IMR-90 (cell line): ENCODE measurements around the gene OR6V1. TPM values are rescaled to one million over a fixed set of nuclear protein-coding genes. Genes with fewer than 3 reads are reported as not detected.

Experiments
- ATAC-seq: fragments of 200-7000 bp; cut with Tn5 transposase; 2 replicates; pipeline ENCODE4 v1.9.1; 2020; ENCODE audit warnings: low read depth, mild to moderate bottlenecking, moderate library complexity
- BruUV-seq: library from RNA; stranded (reverse); fragments of 400-500 nt; replicated peaks from 2 replicates; lab custom pipeline; 2021; lab: Mats Ljungman, UMichigan
- CTCF ChIA-PET: fragments of 300-600 bp; formaldehyde crosslinking; extraction: SDS; loops from one replicate; lab custom pipeline; 2021; ENCODE audit warnings: antibody characterized with exemption; lab: Yijun Ruan, JAX
- POLR2A ChIA-PET: fragments of 300-600 bp; sonication (Branson Sonifier 250); formaldehyde crosslinking; loops from one replicate; lab custom pipeline; 2022; ENCODE audit warnings: antibody characterized with exemption; ENCODE audit not compliant: unreplicated experiment; lab: Charles Lee
- DNase-seq: peaks from one replicate; pipeline ENCODE4 v3.0.0; 2013
- H2AFZ ChIP-seq: replicated peaks from 2 replicates; pipeline ENCODE3; 2013; ENCODE audit warnings: low read length, mild to moderate bottlenecking; ENCODE audit not compliant: poor library complexity
- H2AK5ac ChIP-seq: 2 replicates; pipeline ENCODE4 v1.6.1; 2013; ENCODE audit warnings: low read depth, low read length, inconsistent platforms
- H2AK9ac ChIP-seq: replicated peaks from 2 replicates; pipeline ENCODE3; 2013; ENCODE audit warnings: mild to moderate bottlenecking, low read depth, low read length, moderate library complexity; ENCODE audit not compliant: poor library complexity
- H2BK120ac ChIP-seq: 2 replicates; pipeline ENCODE4 v1.6.1; 2013; ENCODE audit warnings: low read depth, low read length, inconsistent platforms
- H2BK15ac ChIP-seq: 3 replicates; pipeline ENCODE4 v1.6.1; 2013; ENCODE audit warnings: low read depth, low read length, inconsistent platforms
- H2BK20ac ChIP-seq: 2 replicates; pipeline ENCODE4 v1.6.1; 2013; ENCODE audit warnings: low read depth, mild to moderate bottlenecking, inconsistent platforms, low read length, moderate library complexity
- H2BK5ac ChIP-seq: 2 replicates; pipeline ENCODE4 v1.6.1; 2013; ENCODE audit warnings: mild to moderate bottlenecking, low read depth, low read length, inconsistent platforms; ENCODE audit not compliant: poor library complexity, severe bottlenecking
- H3K14ac ChIP-seq: replicated peaks from 2 replicates; pipeline ENCODE4 v1.6.1; 2013; ENCODE audit warnings: low read depth, low read length, inconsistent platforms
- H3K18ac ChIP-seq: 2 replicates; pipeline ENCODE4 v1.6.1; 2013; ENCODE audit warnings: low read depth, low read length, control low read depth
- H3K23ac ChIP-seq: 2 replicates; pipeline ENCODE4 v1.6.1; 2013; ENCODE audit warnings: low read depth, low read length, inconsistent platforms
- H3K27ac ChIP-seq: 2 replicates; pipeline ENCODE4 v1.5.1; 2013; ENCODE audit warnings: mild to moderate bottlenecking, control low read depth, low read length; ENCODE audit not compliant: insufficient read depth
- H3K27me3 ChIP-seq: 2 replicates; pipeline ENCODE4 v1.6.1; 2013; ENCODE audit warnings: low read length; ENCODE audit not compliant: control insufficient read depth, insufficient read depth
- H3K36me3 ChIP-seq: 2 replicates; pipeline ENCODE4 v1.6.1; 2013; ENCODE audit warnings: low read length, mixed read lengths; ENCODE audit not compliant: control insufficient read depth, insufficient read depth
- H3K4ac ChIP-seq: 2 replicates; pipeline ENCODE4 v1.6.1; 2013; ENCODE audit warnings: low read depth, low read length, inconsistent platforms
- H3K4me1 ChIP-seq: 2 replicates; pipeline ENCODE4 v1.6.1; 2013; ENCODE audit warnings: low read length, mixed read lengths; ENCODE audit not compliant: control insufficient read depth, insufficient read depth
- H3K4me2 ChIP-seq: 2 replicates; pipeline ENCODE4 v1.6.1; 2013; ENCODE audit warnings: low read depth, mild to moderate bottlenecking, control low read depth, low read length, moderate library complexity
- H3K4me3 ChIP-seq: 2 replicates; pipeline ENCODE4 v1.5.1; 2013; ENCODE audit warnings: low read depth, mild to moderate bottlenecking, control low read depth, low read length, moderate library complexity; ENCODE audit not compliant: insufficient read depth
- H3K56ac ChIP-seq: 2 replicates; pipeline ENCODE4 v1.6.1; 2013; ENCODE audit warnings: low read length, inconsistent platforms; ENCODE audit not compliant: insufficient read depth; ENCODE audit errors: extremely low read depth
- H3K79me1 ChIP-seq, 2 experiments: 2 replicates each; pipeline ENCODE4 v1.6.1; 2013; ENCODE audit warnings: low read length in 2 of 2, inconsistent platforms in 1 of 2, low read depth in 1 of 2
- H3K9ac ChIP-seq: 2 replicates; pipeline ENCODE4 v1.6.1; 2013; ENCODE audit warnings: low read depth, low read length, control low read depth
- H3K9me1 ChIP-seq: 2 replicates; pipeline ENCODE4 v1.6.1; 2013; ENCODE audit warnings: low read length, inconsistent platforms; ENCODE audit not compliant: insufficient read depth
- H3K9me3 ChIP-seq: 2 replicates; pipeline ENCODE4 v1.6.1; 2013; ENCODE audit warnings: low read length; ENCODE audit not compliant: control insufficient read depth, insufficient read depth
- H4K20me1 ChIP-seq: 2 replicates; pipeline ENCODE4 v1.6.1; 2013; ENCODE audit warnings: low read length, inconsistent platforms; ENCODE audit not compliant: insufficient read depth
- H4K5ac ChIP-seq: 2 replicates; pipeline ENCODE4 v1.6.1; 2013; ENCODE audit warnings: mild to moderate bottlenecking, low read depth, low read length, control low read depth
- H4K8ac ChIP-seq, 2 experiments: 2 replicates each; pipeline ENCODE4 v1.6.1; 2013; ENCODE audit warnings: low read depth in 2 of 2, low read length in 2 of 2, control low read depth in 1 of 2, inconsistent platforms in 1 of 2
- H4K91ac ChIP-seq: 2 replicates; pipeline ENCODE4 v1.6.1; 2013; ENCODE audit warnings: low read depth, low read length, inconsistent platforms; ENCODE audit not compliant: insufficient read depth
- CHD1 ChIP-seq: IDR thresholded peaks from 2 replicates; pipeline ENCODE4 v1.6.1; 2012; ENCODE audit warnings: low read depth, low read length, improper control_type of control experiment
- FOS ChIP-seq: fragments of 150-350 bp; IDR thresholded peaks from 2 replicates; pipeline ENCODE4 v1.6.1; 2016; ENCODE audit warnings: low read depth, low read length
- MAFK ChIP-seq: IDR thresholded peaks from 2 replicates; pipeline ENCODE4 v1.6.1; 2012; ENCODE audit warnings: low read depth, low read length, improper control_type of control experiment
- MAZ ChIP-seq: IDR thresholded peaks from 2 replicates; pipeline ENCODE4 v1.6.1; 2012; ENCODE audit warnings: low read depth, mild to moderate bottlenecking, low read length, improper control_type of control experiment, moderate library complexity, borderline replicate concordance
- NFE2L2 ChIP-seq: fragments of 150-350 bp; IDR thresholded peaks from 2 replicates; pipeline ENCODE4 v1.6.1; 2016; ENCODE audit warnings: low read depth, mild to moderate bottlenecking, low read length
- RFX5 ChIP-seq: IDR thresholded peaks from 2 replicates; pipeline ENCODE4 v1.8.0; 2012; ENCODE audit warnings: low read depth, mild to moderate bottlenecking, low read length, moderate library complexity
- SMC3 ChIP-seq: fragments of 150-350 bp; IDR thresholded peaks from 2 replicates; pipeline ENCODE4 v1.6.1; 2016; ENCODE audit warnings: low read depth, mild to moderate bottlenecking, antibody characterized with exemption, low read length, moderate library complexity
- WGBS, 2 experiments: methylation state at CpG; one replicate each; pipeline versions ENCODE4 v1.1.5 to v1.1.7; 2013; ENCODE audit warnings: missing lambda C conversion rate in 2 of 2; ENCODE audit not compliant: insufficient read length in 1 of 2; ENCODE audit errors: extremely low coverage in 2 of 2; 5-methylcytosine and 5-hydroxymethylcytosine counted together
- dilution Hi-C: fragments of 300-500 bp; cut with HindIII; formaldehyde crosslinking; loops from one replicate; pipeline ENCODE4 v1.14.3; 2018; ENCODE audit warnings: low sequenced_read_pairs; ENCODE audit not compliant: unreplicated experiment
- in situ Hi-C: fragments of 300-500 bp; cut with MboI; formaldehyde crosslinking; loops from 3 replicates; pipeline ENCODE4 v1.14.3; 2019; ENCODE audit warnings: low sequenced_read_pairs, inconsistent platforms, mixed read lengths
- intact Hi-C: fragments of 100-400 bp; cut with micrococcal nuclease; formaldehyde crosslinking; loops from 2 replicates; pipeline ENCODE4 v1.10.0; 2022
- polyA plus RNA-seq, 3 experiments: library from polyadenylated mRNA; depleted of rRNA; stranded (reverse); fragments of >200 nt; gene quantifications; 2 replicates each; pipeline ENCODE4 v1.2.3, GENCODE V29; 2012; ENCODE audit warnings: low replicate concordance in 1 of 3
- total RNA-seq: library from RNA; depleted of rRNA; stranded (reverse); fragments of >200 nt; gene quantifications from 2 replicates; pipeline ENCODE4 v1.2.3, GENCODE V29; 2012
- TF ChIP-seq, protein P1 (sequence below): fragments of 150-350 bp; IDR thresholded peaks from 2 replicates; pipeline ENCODE4 v1.6.1; 2016; ENCODE audit warnings: low read depth, mild to moderate bottlenecking, low read length, moderate library complexity, borderline replicate concordance
- TF ChIP-seq, protein P2 (sequence below): fragments of 150-350 bp; IDR thresholded peaks from 2 replicates; pipeline ENCODE4 v1.6.1; 2017; ENCODE audit warnings: mild to moderate bottlenecking, antibody characterized with exemption, low read length, low read depth

OR6V1 gene
- total and polyA plus RNA-seq, 2 of the 4 experiments (the other 2 are of a cell fraction), result not detected

DNA sequence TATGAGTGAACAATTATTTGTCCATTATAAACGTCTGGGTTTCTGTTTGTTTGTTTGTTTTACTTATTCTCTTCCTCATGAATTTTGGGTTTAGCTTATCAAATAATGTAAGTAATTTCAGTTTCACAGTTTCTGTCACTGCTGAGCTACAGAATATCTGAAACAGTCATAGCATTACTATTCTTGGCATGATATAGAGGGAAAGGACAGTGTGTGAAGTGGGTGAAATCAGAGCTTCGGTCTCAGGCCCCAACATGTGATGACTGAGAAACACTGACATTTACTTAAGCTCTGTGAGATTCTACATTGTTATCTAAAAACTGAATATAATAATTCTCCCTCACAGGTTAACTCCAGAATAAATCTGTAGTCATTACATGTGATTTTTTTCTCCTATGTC lies 8.8 kb upstream of the OR6V1 start:
- H3K4ac ChIP-seq, result no peak overlapping the region
- no peak overlapping the region for H4K91ac ChIP-seq
- DNase-seq (no peak), ATAC-seq (no peak)
- no peak overlapping the region for H3K27ac ChIP-seq
- BruUV-seq, result no TSS peak
- H3K4me1 ChIP-seq, result no peaks in the 10 kb centered on the region
- H2BK20ac ChIP-seq, result no peak overlapping the region
- dilution Hi-C loops (no loop called here), in situ Hi-C loops (no loop called here), intact Hi-C loops (no loop called here)
- no peak overlapping the region for H2BK15ac ChIP-seq
- no peak overlapping the region for H2AK9ac ChIP-seq
- CTCF ChIA-PET, result no interaction called here
- H3K56ac ChIP-seq, result no peak overlapping the region
- no peak overlapping the region for H2BK5ac ChIP-seq
- H3K14ac ChIP-seq, result no peak overlapping the region
- H4K5ac ChIP-seq, result no peak overlapping the region
- no peak overlapping the region for H3K18ac ChIP-seq
- WGBS, 2 experiments, result no CpG with 5 or more reads among the region's 2 CpGs
- no peak overlapping the region for H3K9ac ChIP-seq
- no peaks in the 10 kb centered on the region for H3K36me3 ChIP-seq
- no peak overlapping the region for H3K23ac ChIP-seq
- H3K4me2 ChIP-seq, result no peak overlapping the region
- H3K79me1 ChIP-seq, result no peaks in the 10 kb centered on the region
- no peak overlapping the region for H4K8ac ChIP-seq
- no peak overlapping the region for H2BK120ac ChIP-seq
- H3K9me1 ChIP-seq, result no peaks in the 10 kb centered on the region
- H3K4me3 ChIP-seq, result no peak overlapping the region
- no peak overlapping the region for H2AK5ac ChIP-seq
- POLR2A ChIA-PET, result no interaction called here
- peaks cover 4% of the 10 kb centered on the region; the same call in 1 of the 2 replicates for H3K9me3 ChIP-seq
- no peaks in the 10 kb centered on the region for H4K20me1 ChIP-seq
- no peak overlapping the region for H2AFZ ChIP-seq
- H3K27me3 ChIP-seq, result no peaks in the 10 kb centered on the region
- TF ChIP-seq CHD1, result no peak
- TF ChIP-seq FOS, result no peak
- TF ChIP-seq, protein P1, sequence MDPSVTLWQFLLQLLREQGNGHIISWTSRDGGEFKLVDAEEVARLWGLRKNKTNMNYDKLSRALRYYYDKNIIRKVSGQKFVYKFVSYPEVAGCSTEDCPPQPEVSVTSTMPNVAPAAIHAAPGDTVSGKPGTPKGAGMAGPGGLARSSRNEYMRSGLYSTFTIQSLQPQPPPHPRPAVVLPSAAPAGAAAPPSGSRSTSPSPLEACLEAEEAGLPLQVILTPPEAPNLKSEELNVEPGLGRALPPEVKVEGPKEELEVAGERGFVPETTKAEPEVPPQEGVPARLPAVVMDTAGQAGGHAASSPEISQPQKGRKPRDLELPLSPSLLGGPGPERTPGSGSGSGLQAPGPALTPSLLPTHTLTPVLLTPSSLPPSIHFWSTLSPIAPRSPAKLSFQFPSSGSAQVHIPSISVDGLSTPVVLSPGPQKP, result no peak
- TF ChIP-seq SMC3, result no peak
- TF ChIP-seq, protein P2, sequence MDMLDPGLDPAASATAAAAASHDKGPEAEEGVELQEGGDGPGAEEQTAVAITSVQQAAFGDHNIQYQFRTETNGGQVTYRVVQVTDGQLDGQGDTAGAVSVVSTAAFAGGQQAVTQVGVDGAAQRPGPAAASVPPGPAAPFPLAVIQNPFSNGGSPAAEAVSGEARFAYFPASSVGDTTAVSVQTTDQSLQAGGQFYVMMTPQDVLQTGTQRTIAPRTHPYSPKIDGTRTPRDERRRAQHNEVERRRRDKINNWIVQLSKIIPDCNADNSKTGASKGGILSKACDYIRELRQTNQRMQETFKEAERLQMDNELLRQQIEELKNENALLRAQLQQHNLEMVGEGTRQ, result no peak
- no peak for TF ChIP-seq MAZ
- no peak for TF ChIP-seq NFE2L2
- no peak for TF ChIP-seq MAFK
- TF ChIP-seq RFX5, result no peak
